OCI-M1 (cell line): Measurements from ENCODE around the gene ZNF236.
A peak's percentile ranks its signal among the peaks of the same experiment; 100 is the strongest.
"Not testable (repeated sequence)": the region's sequence is repeated elsewhere in the genome, so short reads cannot be mapped to it uniquely, and the experiment has no call there.

Source experiments
- DNase-seq: peaks from one replicate; lab custom pipeline; 2025; lab: John Stamatoyannopoulos, UW

Gene ZNF236

DNA sequence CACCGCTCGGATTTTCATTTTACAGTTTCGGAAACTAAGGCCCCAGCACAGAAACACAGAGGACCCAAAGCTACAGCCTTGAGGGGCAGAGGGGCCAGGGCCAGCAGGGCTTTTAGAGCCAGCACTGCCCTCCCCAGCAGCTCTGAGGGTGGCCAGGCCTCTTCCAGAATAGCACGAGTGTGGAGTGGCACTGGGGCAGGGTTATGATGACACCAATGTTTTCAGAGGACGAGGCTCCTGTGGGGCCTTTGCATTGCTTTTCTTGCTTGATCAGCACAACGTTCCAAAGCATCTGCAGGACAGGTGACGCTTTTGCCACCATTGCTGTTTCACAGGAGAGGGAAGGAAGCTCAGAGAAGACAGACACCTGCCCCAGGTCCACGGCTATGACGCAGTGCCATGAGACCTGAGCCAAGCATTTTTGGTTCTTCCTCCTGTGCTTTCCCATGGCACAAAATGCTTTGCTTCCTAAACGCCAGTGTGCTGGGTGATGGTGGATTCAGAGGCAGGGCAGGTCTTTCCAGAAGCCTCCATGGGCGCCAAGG is 183.4 kb downstream of the ZNF236 start:
- no peak for DNase-seq

DNA sequence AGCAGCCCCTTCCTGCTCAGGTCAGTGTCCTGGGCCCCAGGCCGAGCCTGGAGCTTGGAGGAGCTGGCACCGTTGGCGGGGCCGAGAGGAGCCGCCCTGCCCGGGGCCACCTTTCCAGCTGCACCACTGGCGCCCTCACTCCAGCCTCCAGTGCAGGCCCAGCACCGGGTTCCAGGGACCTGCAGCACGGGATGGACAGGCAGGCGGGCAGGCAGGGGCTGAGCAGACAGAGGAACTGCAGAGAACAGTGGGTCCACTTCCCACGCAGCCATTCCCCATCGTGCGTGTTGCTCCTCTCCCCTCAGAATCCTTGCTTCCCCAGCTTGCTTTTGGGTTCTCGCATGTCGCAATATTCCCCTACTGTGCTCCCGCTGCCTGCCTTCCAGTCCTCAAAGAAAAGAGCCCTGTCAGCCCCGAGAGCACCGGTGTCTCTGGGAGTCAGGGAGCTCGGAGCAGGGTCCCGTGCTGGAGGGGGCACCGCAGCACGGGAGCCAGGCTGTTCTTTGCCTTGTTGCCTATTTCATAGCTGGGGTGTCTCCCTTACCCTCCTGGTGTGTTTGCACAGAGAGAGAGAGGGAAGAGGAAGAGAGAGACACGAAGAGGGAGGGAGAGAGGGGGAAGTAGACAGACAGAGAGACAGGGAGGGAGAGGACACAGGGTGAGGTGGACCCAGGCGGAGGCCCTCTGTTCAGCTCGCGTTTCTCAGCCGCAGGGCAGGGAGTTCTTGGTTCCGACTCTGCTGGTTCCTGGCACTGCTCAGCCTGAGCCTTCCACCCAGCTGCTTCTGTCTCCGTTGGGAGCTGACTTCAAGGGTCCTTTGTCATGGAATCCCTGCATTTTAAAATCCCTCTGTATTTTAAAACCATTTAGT is 184.2 kb downstream of the ZNF236 start:
- DNase-seq: no peak

GRCh38 chr18:77007251-77007650 is 184.9 kb downstream of the ZNF236 start:
- DNase-seq: no peak

DNA sequence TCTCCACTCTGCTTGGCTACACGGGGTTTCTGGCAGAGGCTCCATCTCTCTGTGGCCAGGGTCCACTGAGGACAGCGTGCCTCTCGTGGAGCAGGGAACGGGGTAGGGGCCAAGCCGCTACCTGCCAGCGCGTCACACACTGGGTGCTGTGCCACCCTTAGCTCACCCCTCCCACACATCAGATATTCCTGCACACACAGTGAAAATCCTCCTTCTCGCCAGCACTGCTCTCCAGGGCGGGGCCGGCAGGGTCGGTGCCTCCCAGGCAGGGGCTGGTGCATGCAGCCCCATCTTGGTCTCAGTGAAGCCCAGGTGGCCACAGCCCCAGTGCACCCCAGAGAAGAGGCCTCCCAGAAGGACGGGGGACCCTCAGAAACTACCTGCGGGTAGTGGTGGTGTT is 185.6 kb downstream of the ZNF236 start:
- no peak for DNase-seq

GRCh38 chr18:77008576-77009315 is 186.4 kb downstream of the ZNF236 start:
- DNase-seq: no peak

DNA sequence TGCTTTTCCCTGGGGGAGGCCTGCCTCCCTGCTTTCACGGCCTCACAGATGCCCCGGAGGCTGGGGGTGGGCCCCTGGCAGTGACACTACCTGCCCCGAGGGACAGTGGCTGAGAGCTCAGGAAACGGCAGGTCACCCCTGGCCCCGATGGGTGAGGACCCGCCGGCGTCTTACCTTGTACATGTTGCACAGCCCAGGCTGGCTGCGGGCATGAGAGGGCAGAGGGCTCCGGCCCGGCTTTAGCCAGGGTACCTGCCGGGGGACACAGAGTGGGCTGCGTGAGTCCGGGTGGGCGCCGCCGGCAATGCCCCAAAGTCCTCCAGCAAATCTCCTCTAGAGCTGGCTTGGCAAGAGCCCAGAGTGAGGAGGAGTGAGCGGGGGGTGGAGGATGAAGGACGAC is 187.3 kb downstream of the ZNF236 start:
- DNase-seq: no peak

DNA sequence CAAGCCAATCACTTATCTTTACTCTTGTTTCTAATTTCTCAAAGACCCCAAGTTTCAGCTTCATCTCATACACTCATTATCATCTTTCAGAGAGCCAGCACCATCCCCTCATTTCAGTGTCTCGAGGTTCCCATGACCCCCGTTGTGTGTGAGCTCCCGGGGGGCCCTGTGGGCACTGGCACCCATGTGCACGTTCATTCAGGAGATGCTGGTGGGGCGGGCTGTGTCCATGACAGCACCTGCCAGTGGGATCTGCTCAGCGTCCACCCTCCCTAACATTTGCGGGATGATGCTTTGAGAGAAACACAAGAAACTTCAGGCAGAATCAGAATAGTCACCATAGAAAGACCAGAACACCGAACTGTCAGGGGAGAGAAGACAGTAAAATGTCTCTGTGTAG is 189.8 kb downstream of the ZNF236 start:
- DNase-seq: no peak

DNA sequence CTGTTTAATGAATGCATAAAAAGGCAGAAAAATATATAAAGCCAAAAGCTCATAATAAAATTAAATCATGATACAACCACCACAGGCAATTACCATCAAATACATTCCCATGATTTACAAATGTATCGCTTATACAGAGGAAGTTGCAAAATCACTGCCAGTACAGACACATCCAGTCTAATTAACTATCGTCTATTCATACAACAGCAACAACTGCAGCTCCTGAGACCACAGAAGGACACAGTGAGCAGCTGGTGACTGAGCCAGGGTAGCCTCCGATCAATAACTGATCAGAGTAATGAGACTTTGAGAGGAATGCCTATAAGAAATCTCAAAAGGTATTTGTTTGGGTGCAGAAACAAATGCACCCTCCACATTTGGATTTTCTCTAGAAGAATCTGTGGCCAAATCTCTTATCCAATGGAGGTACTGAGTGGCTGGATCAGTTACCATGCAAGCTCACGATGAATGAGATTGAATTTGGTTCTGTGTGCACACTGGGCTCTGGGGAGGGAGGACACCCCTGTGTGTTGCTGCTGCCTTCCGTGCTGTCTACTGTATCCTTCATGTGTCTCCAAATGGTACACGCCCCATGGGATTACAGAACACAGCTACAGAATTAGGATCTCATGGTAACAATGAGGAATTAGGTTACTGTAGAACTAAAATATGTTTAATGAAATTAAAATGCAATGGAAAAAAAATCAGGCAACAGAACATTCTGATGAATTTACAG is 190.6 kb downstream of the ZNF236 start:
- no peak for DNase-seq

GRCh38 chr18:77013811-77014521 is 191.6 kb downstream of the ZNF236 start:
- no peak for DNase-seq

DNA sequence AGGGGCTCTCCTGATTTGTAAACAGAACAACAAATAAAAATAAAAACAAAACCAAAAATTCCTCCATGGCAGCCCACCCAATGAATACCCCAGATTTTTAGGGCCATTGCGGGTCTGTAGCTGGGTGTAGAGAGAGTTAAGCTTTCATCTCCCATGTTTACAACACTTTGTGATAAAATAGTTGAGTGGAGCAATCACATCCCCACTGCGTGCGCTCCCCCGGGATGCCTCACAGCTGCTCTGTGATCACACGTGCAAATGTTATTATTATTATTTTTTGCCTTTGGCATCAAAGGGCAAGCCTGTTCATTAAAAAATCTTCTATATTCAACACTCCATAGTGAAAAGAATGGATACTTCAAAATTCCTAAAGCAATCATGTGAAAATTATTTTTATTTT is 192.2 kb downstream of the ZNF236 start:
- no peak for DNase-seq

DNA sequence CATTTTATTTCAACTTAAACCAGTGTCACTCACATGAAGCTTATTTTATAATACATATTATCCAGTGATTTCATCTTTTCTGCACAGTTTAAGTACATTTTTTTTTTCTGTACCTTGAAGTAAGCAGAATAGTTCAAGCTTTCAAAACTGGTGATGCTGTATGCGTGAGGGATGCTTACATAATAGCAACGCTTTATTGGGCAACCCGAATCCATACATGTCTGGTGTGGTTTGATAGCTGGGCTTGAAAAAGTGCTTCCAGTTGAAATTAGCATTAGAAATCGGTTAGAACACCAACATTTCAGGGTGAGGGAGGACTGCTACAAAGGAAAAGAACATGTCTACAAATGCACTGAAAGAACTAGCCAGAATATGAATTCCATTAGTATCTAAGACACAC is 192.8 kb downstream of the ZNF236 start:
- DNase-seq: peak; percentile 45

- no peak for DNase-seq
Measured at GRCh38 chr18:77015771-77016710, 193.7 kb downstream of the ZNF236 start.

DNA sequence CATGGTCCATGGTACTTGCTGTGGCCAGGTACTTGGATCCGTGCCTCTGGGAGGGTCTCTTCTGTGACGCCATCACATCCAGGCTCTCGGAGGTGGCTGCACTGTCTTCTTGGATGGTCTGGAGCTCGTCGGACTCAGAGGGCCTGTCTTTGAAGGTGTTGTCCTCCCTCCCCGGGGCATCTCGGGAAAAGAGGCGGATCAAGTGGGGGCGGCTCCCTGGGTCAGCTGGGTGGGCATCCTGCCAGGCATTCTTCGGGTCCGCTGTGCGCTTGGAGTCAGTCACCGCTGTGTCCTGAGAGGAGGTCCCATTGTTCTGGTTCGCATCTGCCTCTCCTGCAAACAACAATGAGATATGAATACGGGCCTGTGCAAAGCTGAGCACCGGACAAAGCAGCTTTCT is 194.6 kb downstream of the ZNF236 start:
- no peak for DNase-seq

DNA sequence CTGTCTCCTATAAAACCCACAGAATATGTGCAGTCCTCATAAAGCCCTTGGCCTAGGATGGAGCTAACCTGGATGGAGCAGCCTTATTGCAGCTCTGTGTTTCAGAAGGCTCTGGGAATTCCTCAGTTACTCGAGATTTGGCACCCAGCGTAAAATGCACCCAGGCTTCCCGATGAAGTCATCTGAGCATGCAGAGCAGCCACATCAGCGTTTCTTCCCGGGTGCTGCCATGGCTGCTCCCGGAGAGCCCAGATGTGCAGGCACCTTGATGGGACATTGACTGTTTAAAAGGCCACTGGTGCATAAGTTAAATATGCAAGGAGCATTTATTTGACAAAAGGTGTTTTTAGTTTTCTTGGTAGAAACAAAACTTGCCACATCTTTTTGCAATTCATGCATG is 195.0 kb downstream of the ZNF236 start:
- no peak for DNase-seq

GRCh38 chr18:77018650-77019049 is 196.3 kb downstream of the ZNF236 start:
- DNase-seq: not testable (repeated sequence)

GRCh38 chr18:77019641-77020040 is 197.3 kb downstream of the ZNF236 start:
- DNase-seq: no peak
